K562 (cell line): Measurements from ENCODE around the gene HIPK1. TPM values are rescaled to one million over a fixed set of nuclear protein-coding genes. Genes with fewer than 3 reads are reported as not detected.
A peak's percentile ranks its signal among the peaks of the same experiment; 100 is the strongest.

ENCODE experiments used
- ARID1B ChIP-seq: fragments of 450-650 bp; IDR thresholded peaks from 2 replicates; pipeline ENCODE4 v1.6.1; 2016; ENCODE audit warnings: antibody characterized with exemption, mild to moderate bottlenecking, inconsistent platforms
- ATF2 ChIP-seq: sonication (generic); formaldehyde crosslinking; IDR thresholded peaks from 2 replicates; pipeline ENCODE4 v1.8.1; 2022; ENCODE audit warnings: missing genetic modification reagents
- CEBPZ ChIP-seq: fragments of 150-350 bp; IDR thresholded peaks from 2 replicates; pipeline ENCODE4 v1.6.1; 2014; ENCODE audit warnings: low read depth, mild to moderate bottlenecking, low read length, borderline replicate concordance
- CHCHD3 ChIP-seq: fragments of 250-450 bp; sonication (Bioruptor Pico); IDR thresholded peaks from 2 replicates; pipeline ENCODE4 v2.1.2; 2022; ENCODE audit warnings: mild to moderate bottlenecking
- GTF3C2 ChIP-seq: IDR thresholded peaks from 3 replicates; pipeline ENCODE4 v1.6.1; 2011; ENCODE audit warnings: borderline replicate concordance, mild to moderate bottlenecking, moderate library complexity; ENCODE audit not compliant: insufficient read length; ENCODE audit errors: extremely low read depth
- HNRNPK ChIP-seq: fragments of 200-400 bp; formaldehyde crosslinking; IDR thresholded peaks from one replicate; pipeline ENCODE4 v1.6.1; 2018; ENCODE audit warnings: mild to moderate bottlenecking, low read depth, low read length; ENCODE audit not compliant: poor library complexity, severe bottlenecking
- KAT8 ChIP-seq: fragments of 450-650 bp; IDR thresholded peaks from 2 replicates; pipeline ENCODE4 v1.6.1; 2016; ENCODE audit warnings: low read depth, mild to moderate bottlenecking
- MXI1 ChIP-seq: IDR thresholded peaks from 2 replicates; pipeline ENCODE4 v1.6.1; 2011; ENCODE audit warnings: low read depth, mild to moderate bottlenecking, improper control_type of control experiment, low read length
- NCOA4 ChIP-seq: fragments of 450-650 bp; IDR thresholded peaks from 2 replicates; pipeline ENCODE4 v1.6.1; 2018; ENCODE audit warnings: mild to moderate bottlenecking; ENCODE audit not compliant: partially characterized antibody
- NR4A1 ChIP-seq, 2 experiments: fragments of 250-450 bp in 1 of 2; fragments of 450-650 bp in 1 of 2; sonication (Bioruptor Pico) in 1 of 2; IDR thresholded peaks; 2 replicates each; pipeline versions ENCODE4 v1.4.0 to v1.6.1; 2016 to 2020; ENCODE audit warnings: mild to moderate bottlenecking in 2 of 2, missing compliant biosample characterization in 1 of 2, missing genetic modification characterization in 1 of 2, moderate library complexity in 1 of 2
- SETDB1 ChIP-seq: IDR thresholded peaks from one replicate; pipeline ENCODE4 v1.6.1; 2012; ENCODE audit warnings: low read length, control low read depth, inconsistent platforms
- TAF1 ChIP-seq: IDR thresholded peaks from 2 replicates; pipeline ENCODE4 v1.6.1; 2011; ENCODE audit warnings: mild to moderate bottlenecking, low read length, moderate library complexity; ENCODE audit not compliant: insufficient read depth, control insufficient read depth, severe bottlenecking; ENCODE audit errors: extremely low read depth
- TEAD1 ChIP-seq, 2 experiments: fragments of 450-650 bp in 1 of 2; sonication (generic) in 1 of 2; formaldehyde crosslinking; IDR thresholded peaks; 2 replicates each; pipeline versions ENCODE4 v1.4.0 to v1.8.0; 2020 to 2022; ENCODE audit warnings: mild to moderate bottlenecking in 2 of 2, missing genetic modification reagents in 1 of 2
- TFAM ChIP-seq: fragments of 250-450 bp; sonication (Bioruptor Pico); conservative IDR thresholded peaks from 2 replicates; pipeline ENCODE4 v1.5.0; 2021; ENCODE audit warnings: mild to moderate bottlenecking, moderate library complexity
- TFE3 ChIP-seq: fragments of 450-650 bp; formaldehyde crosslinking; IDR thresholded peaks from 2 replicates; pipeline ENCODE4 v1.4.0; 2020; ENCODE audit warnings: mild to moderate bottlenecking, mixed read lengths
- ZBTB43 ChIP-seq: sonication (generic); formaldehyde crosslinking; IDR thresholded peaks from 2 replicates; pipeline ENCODE4 v1.8.0; 2023; ENCODE audit warnings: mild to moderate bottlenecking, missing genetic modification reagents
- ZNF695 ChIP-seq: fragments of 450-650 bp; formaldehyde crosslinking; IDR thresholded peaks from 2 replicates; pipeline ENCODE4 v1.4.0; 2020; ENCODE audit warnings: mild to moderate bottlenecking, moderate library complexity
- polyA plus RNA-seq, 8 experiments: library from polyadenylated mRNA; depleted of rRNA in 4 of 8; stranded (reverse) in 5 of 8; unstranded in 3 of 8; fragments of >200 nt; fragmentation: Nextera tagmentation in 2 of 8; fragmentation: Illumina TruSeq in 1 of 8; extraction: Ambion mirVana in 2 of 8; extraction: Trizol in 1 of 8; gene quantifications; 2 replicates each; pipeline versions ENCODE4 v1.2.1 to v1.2.3, GENCODE V29; 2011 to 2014; ENCODE audit warnings: inconsistent platforms in 1 of 8, missing spikeins in 1 of 8
- total RNA-seq, 7 experiments: library from RNA; depleted of rRNA in 6 of 7; stranded (reverse); fragments of >200 nt in 6 of 7; fragmentation: Illumina TruSeq in 2 of 7; extraction: Trizol in 2 of 7; gene quantifications; 2 replicates each; pipeline versions ENCODE4 v1.2.1 to v1.2.3, GENCODE V29; 2011 to 2021; ENCODE audit warnings: low replicate concordance in 1 of 7

Gene HIPK1
- total and polyA plus RNA-seq, 9 of the 15 experiments (the other 6 are each of a cell fraction or from before 2014, with no cell fraction given), result 10.0 to 57.9 (median 29.6) TPM

GRCh38 chr1:113904293-113904673 is 24.8 kb upstream of the HIPK1 start (continued):
- TF ChIP-seq MXI1 (no peak), CHCHD3 (CRISPR knock-in tag) (no peak), SETDB1 (no peak), NR4A1 (CRISPR knock-in tag; IDR thresholded peaks at IDR 0.05) (0 out of 2 replicates have a peak, but pooled peaks have one; percentile 15), NR4A1 (tag; IDR thresholded peaks at IDR 0.05) (0 out of 2 replicates have a peak, but pooled peaks have one; percentile 13), HNRNPK (no peak), TAF1 (no peak), ZBTB43 (CRISPR knock-in tag) (no peak), TEAD1 (CRISPR knock-in tag; IDR thresholded peaks at IDR 0.05) (no peak), GTF3C2 (no peak), ATF2 (CRISPR knock-in tag) (no peak), CEBPZ (no peak), ZNF695 (CRISPR knock-in tag) (peak; percentile 72; the same call in 1 of the 2 replicates), TFE3 (no peak), KAT8 (no peak), ARID1B (no peak), NCOA4 (no peak), TFAM (CRISPR knock-in tag) (no peak)
